DMS53 (cell line): ENCODE results near the gene DLGAP4.

ENCODE experiments used
- DNase-seq: peaks from one replicate; lab custom pipeline; 2025; lab: John Stamatoyannopoulos, UW

Gene DLGAP4

GRCh38 chr20:36353740-36354139, 47.6 kb downstream of the DLGAP4 start:
- DNase-seq, result no peak

GRCh38 chr20:36355469-36356171, 49.5 kb downstream of the DLGAP4 start:
- DNase-seq, result no peak

- no peak for DNase-seq
These were observed 53.7 kb downstream of the DLGAP4 start for GRCh38 chr20:36359668-36360406.

DNA sequence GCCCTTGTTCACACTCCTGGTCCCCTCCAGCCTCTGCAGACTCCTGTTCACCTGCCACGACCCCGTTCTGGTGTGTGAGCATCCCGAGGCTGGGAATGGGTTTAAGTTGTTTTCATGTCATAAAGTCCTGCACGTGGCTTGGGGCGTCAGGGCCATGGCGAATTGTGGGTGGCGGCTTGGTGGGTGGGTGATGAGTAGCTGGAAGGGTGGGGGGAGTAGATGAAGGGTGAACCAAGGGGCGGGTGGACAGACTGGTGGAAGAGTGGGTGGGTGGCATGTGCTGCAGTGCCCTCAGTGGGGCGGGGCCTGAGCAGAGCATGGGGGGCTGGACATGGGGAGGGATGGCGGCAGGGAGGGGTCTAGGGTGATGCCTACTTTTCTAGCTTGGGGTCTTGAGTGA, 54.3 kb downstream of the DLGAP4 start:
- DNase-seq, result no peak

GRCh38 chr20:36361406-36361805, 55.3 kb downstream of the DLGAP4 start:
- DNase-seq, result no peak

GRCh38 chr20:36362261-36362660, 56.1 kb downstream of the DLGAP4 start:
- no peak for DNase-seq

- DNase-seq, result no peak
These were observed 57.0 kb downstream of the DLGAP4 start for GRCh38 chr20:36362978-36363713.

DNA sequence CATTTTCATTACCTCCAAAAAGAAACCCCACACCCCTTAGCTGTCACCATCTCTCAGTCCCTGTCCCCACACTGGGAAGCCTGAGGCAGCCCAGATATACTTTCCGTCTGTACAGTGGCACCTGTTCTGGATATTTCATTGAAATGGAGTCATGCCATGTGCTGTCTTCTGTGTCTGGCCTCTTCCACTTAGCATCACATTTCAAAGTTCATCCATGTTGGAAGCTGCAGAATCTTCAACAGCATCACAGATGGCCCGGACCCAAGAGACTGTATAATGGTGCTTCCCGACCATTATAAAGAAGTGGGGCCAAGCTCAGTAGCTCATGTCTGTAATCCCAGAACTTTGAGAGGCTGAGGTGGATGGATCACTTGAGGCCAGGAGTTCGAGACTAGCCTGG, 58.4 kb downstream of the DLGAP4 start:
- DNase-seq, result no peak

GRCh38 chr20:36366623-36367369, 60.7 kb downstream of the DLGAP4 start:
- DNase-seq, result no peak

DNA sequence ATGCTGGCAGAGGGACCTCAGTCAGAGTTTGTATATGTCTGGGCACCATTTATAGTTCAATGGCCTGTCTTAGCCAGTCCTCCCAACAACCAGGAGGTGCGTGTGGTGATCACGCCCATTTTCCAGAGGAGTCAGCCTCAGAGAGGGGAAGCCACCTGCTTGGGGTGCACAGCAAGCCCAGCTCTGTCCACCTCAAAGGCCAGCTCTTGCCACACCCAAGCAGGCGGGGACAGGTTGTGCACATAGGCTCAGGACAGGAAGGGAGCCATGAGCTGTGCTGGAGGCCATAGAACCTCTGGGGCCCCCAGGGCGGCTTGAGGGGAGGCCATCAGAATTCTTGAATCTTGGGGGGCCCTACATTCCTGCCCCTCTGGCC, 61.2 kb downstream of the DLGAP4 start:
- DNase-seq, result no peak

- no peak for DNase-seq
These were observed 62.0 kb downstream of the DLGAP4 start for GRCh38 chr20:36367907-36368799.

DNA sequence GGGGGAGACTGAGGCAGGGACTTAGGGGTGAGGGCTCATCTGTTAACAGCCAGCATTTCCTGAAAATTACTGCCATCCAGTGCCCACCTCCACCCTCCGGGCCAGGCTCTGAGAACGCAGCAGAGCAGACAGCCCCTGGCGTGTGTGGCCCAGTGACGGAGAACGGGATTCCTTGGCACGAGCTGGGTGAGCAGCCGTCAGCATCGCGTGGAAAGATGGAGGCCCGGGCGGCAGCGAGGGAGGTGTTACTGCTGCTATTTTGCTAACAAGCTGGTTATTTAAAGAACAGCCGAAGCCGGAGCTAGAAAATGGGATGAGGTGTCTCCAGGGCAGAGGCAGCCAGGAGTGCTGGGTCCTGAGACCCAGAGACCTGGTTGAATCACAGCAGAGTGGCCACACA, 62.7 kb downstream of the DLGAP4 start:
- DNase-seq, result no peak

- DNase-seq, result no peak
These were observed 63.6 kb downstream of the DLGAP4 start for GRCh38 chr20:36369739-36370138.

GRCh38 chr20:36370991-36371790, 65.1 kb downstream of the DLGAP4 start:
- DNase-seq, result no peak

GRCh38 chr20:36372666-36373065, 66.5 kb downstream of the DLGAP4 start:
- DNase-seq, result no peak

GRCh38 chr20:36373089-36373488, 67.0 kb downstream of the DLGAP4 start:
- no peak for DNase-seq

- DNase-seq, result no peak
These were observed 68.9 kb downstream of the DLGAP4 start for GRCh38 chr20:36374995-36375394.

DNA sequence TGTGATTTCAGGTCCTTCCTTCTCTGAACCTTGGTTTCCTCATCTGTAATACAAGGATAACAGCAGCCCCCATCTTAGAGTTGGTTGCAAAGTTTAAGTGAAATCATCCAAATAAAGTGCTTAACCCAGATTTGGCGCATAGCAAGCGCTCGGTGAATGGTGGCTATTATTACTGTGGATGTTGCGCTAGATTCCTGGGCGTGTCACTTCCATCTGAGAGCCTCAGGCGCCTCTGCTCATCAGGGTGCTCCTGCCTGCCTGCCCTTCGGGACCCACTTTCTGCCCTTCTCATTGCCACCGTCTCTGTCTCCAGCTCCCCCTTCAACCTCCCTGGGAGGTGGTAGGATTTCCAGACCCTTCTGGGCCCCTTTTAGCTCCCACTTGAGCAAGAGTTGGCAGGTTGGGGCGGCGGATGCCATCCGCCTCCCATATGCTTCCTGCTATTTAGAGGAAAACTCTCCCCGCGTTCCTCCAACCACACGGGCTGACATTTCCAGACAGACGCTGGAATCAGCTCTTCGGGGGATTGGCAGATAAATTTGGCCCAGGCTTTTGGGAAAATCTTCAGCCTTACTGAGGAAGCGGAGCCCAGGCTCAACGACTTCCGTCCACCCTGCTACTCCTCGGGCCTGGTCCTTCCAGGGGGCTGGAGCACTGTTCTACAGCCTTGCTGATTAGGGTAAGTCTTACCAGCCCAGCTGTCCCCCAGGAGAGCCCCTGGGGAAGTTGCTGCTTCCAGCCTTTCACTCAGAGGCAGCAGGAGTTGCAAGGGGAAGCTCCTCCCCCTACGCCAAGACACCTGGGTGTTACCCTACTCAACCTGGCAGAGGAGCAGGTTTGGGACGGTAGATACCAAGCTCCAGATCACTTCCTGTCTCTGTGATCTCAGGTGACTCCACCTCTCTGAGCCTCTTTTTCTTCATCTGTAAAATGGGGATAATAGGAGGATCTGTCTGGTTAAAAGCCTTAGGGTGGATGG, 71.5 kb downstream of the DLGAP4 start:
- no peak for DNase-seq

DNA sequence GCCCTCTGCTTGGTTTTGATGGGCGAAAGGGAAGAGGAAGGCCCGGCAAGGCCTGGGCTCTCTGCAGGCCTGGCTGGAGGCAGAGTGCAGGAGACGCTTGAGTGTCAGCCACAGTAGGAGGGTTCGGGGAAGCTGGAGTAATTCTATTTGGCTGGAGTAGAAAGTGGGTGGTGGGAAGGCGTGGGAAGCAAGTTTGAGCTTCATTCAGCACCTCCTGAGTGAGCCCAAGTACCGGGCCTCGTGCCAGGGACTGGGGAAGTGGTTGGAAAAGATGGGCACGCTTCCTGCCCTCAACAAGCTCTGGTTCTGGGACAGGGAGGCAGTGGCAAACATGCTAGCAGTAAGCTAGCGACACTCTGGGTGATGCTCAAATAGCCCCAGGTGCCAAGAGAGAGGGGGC, 72.5 kb downstream of the DLGAP4 start:
- no peak for DNase-seq
